ELF-1 (cell line): ENCODE measurements around the gene ADAMTS8.

ENCODE experiments used
- DNase-seq: peaks from one replicate; pipeline ENCODE4 v3.0.0-alpha.2; 2016; ENCODE audit warnings: low read depth, low spot score

ADAMTS8 gene

GRCh38 chr11:130462931-130463330, 34.5 kb upstream of the ADAMTS8 start:
- no peak for DNase-seq

GRCh38 chr11:130462101-130462885, 33.9 kb upstream of the ADAMTS8 start:
- DNase-seq = no peak

GRCh38 chr11:130459521-130459920, 31.1 kb upstream of the ADAMTS8 start:
- no peak for DNase-seq

GRCh38 chr11:130458410-130458729, 30.0 kb upstream of the ADAMTS8 start:
- no peak for DNase-seq

GRCh38 chr11:130457623-130458409, 29.4 kb upstream of the ADAMTS8 start:
- DNase-seq = no peak

GRCh38 chr11:130456286-130456685, 27.9 kb upstream of the ADAMTS8 start:
- no peak for DNase-seq

- DNase-seq = no peak
Measured at GRCh38 chr11:130455483-130456127, 27.2 kb upstream of the ADAMTS8 start.

- DNase-seq = no peak
Measured at GRCh38 chr11:130454491-130455252, 26.3 kb upstream of the ADAMTS8 start.

- DNase-seq = peak; percentile 41
Measured at GRCh38 chr11:130452940-130453339, 24.5 kb upstream of the ADAMTS8 start.

GRCh38 chr11:130452176-130452575, 23.8 kb upstream of the ADAMTS8 start:
- DNase-seq = no peak

- peak; percentile 74 for DNase-seq
Measured at GRCh38 chr11:130451231-130452019, 23.0 kb upstream of the ADAMTS8 start.

GRCh38 chr11:130449996-130450769, 21.8 kb upstream of the ADAMTS8 start:
- DNase-seq = peak; percentile 94

- DNase-seq = no peak
Measured at GRCh38 chr11:130449310-130449990, 21.0 kb upstream of the ADAMTS8 start.

GRCh38 chr11:130448416-130449309, 20.3 kb upstream of the ADAMTS8 start, which contains the start of gene ADAMTS15:
Gene ADAMTS15 (plus strand): TSS chr11:130448645. CDS start chr11:130448974, 329 bp downstream.
- peak; percentile 94 for DNase-seq

GRCh38 chr11:130448039-130448415, 19.6 kb upstream of the ADAMTS8 start:
- DNase-seq = no peak

- DNase-seq = no peak
Measured at GRCh38 chr11:130445788-130446187, 17.4 kb upstream of the ADAMTS8 start.

- DNase-seq = no peak
Measured at GRCh38 chr11:130442737-130443136, 14.3 kb upstream of the ADAMTS8 start.

GRCh38 chr11:130441719-130442118, 13.3 kb upstream of the ADAMTS8 start:
- DNase-seq = no peak
